H1 (cell line): ENCODE results near the gene DGKI. TPM values are rescaled to one million over a fixed set of nuclear protein-coding genes. Genes with fewer than 3 reads are reported as not detected.

Source experiments
- CTCF ChIA-PET: fragments of 300-600 bp; sonication (Branson Sonifier 250); formaldehyde crosslinking; loops from one replicate; lab custom pipeline; 2021; ENCODE audit not compliant: partially characterized antibody; lab: Charles Lee
- POLR2A ChIA-PET: fragments of 300-600 bp; sonication (Branson Sonifier 250); formaldehyde crosslinking; loops from one replicate; lab custom pipeline; 2021; ENCODE audit warnings: inconsistent platforms; ENCODE audit not compliant: partially characterized antibody; lab: Charles Lee
- DNase-seq, 2 experiments: peaks; one replicate each; pipeline versions ENCODE4 v3.0.0 to v3.0.0-alpha.2; 2010 to 2022; ENCODE audit warnings: low spot score in 2 of 2, low read depth in 1 of 2, mixed read lengths in 1 of 2
- FAIRE-seq: peaks from 2 replicates; lab custom pipeline; 2011; peaks lifted over from hg19 to GRCh38; lab: Jason Lieb, UNC
- H2AFZ ChIP-seq: 2 replicates; pipeline ENCODE4 v1.8.1; 2012; ENCODE audit warnings: low read length, inconsistent platforms
- H2AK5ac ChIP-seq: 2 replicates; pipeline ENCODE4 v1.6.1; 2013; ENCODE audit warnings: low read depth, low read length
- H2BK120ac ChIP-seq: replicated peaks from 2 replicates; pipeline ENCODE3; 2013; ENCODE audit warnings: low read depth, low read length, inconsistent platforms
- H2BK12ac ChIP-seq: 2 replicates; pipeline ENCODE4 v1.6.1; 2013; ENCODE audit warnings: low read depth, low read length
- H2BK15ac ChIP-seq: 2 replicates; pipeline ENCODE4 v1.6.1; 2013; ENCODE audit warnings: low read length
- H2BK20ac ChIP-seq: 2 replicates; pipeline ENCODE4 v1.6.1; 2013; ENCODE audit warnings: low read length
- H2BK5ac ChIP-seq: 2 replicates; pipeline ENCODE4 v1.6.1; 2013; ENCODE audit warnings: low read depth, low read length
- H3K14ac ChIP-seq: 2 replicates; pipeline ENCODE4 v1.6.1; 2013; ENCODE audit warnings: inconsistent platforms; ENCODE audit not compliant: insufficient read length
- H3K18ac ChIP-seq: 2 replicates; pipeline ENCODE4 v1.6.1; 2013; ENCODE audit warnings: low read length; ENCODE audit errors: extremely low read depth
- H3K23ac ChIP-seq: 2 replicates; pipeline ENCODE4 v1.6.1; 2013; ENCODE audit warnings: inconsistent platforms; ENCODE audit not compliant: insufficient read length
- H3K23me2 ChIP-seq: 2 replicates; pipeline ENCODE4 v1.6.1; 2013; ENCODE audit warnings: low read depth, low read length
- H3K27ac ChIP-seq: 2 replicates; pipeline ENCODE4 v1.6.1; 2011; ENCODE audit warnings: low read depth, low read length, inconsistent platforms
- H3K27me3 ChIP-seq, 4 experiments: replicated peaks in 1 of 4; 1 replicate in 1 of 4; 2 replicates in 3 of 4; pipeline versions ENCODE4 v1.6.1 to v1.8.1; 2011 to 2013; ENCODE audit warnings: low read length in 3 of 4, mild to moderate bottlenecking in 3 of 4, inconsistent platforms in 2 of 4, mixed read lengths in 2 of 4, moderate library complexity in 1 of 4; ENCODE audit not compliant: control insufficient read depth in 3 of 4, insufficient read depth in 3 of 4; ENCODE audit errors: extremely low read depth in 1 of 4
- H3K36me3 ChIP-seq, 4 experiments: 2 replicates each; pipeline versions ENCODE4 v1.6.1 to v1.8.1; 2011 to 2013; ENCODE audit warnings: mild to moderate bottlenecking in 4 of 4, low read length in 3 of 4, moderate library complexity in 2 of 4, control low read depth in 1 of 4, inconsistent platforms in 1 of 4; ENCODE audit not compliant: insufficient read depth in 4 of 4, control insufficient read depth in 2 of 4
- H3K4ac ChIP-seq: replicated peaks from 2 replicates; pipeline ENCODE3; 2013; ENCODE audit warnings: low read length, low read depth, mixed read lengths, inconsistent platforms; ENCODE audit not compliant: insufficient read length
- H3K4me1 ChIP-seq, 4 experiments: replicated peaks in 1 of 4; 1 replicate in 1 of 4; 2 replicates in 3 of 4; pipeline versions ENCODE4 v1.6.1 to v1.8.1; 2011 to 2013; ENCODE audit warnings: low read length in 3 of 4, inconsistent platforms in 2 of 4, mixed read lengths in 1 of 4; ENCODE audit not compliant: insufficient read depth in 4 of 4, control insufficient read depth in 3 of 4
- H3K4me2 ChIP-seq, 2 experiments: 2 replicates each; pipeline versions ENCODE4 v1.6.1 to v1.8.1; 2011 to 2013; ENCODE audit warnings: low read depth in 2 of 2, low read length in 2 of 2, control low read depth in 1 of 2, inconsistent platforms in 1 of 2, mild to moderate bottlenecking in 1 of 2; ENCODE audit not compliant: insufficient read depth in 1 of 2
- H3K4me3 ChIP-seq, 4 experiments: fragments of 200-600, 300-600 bp in 1 of 4; sonication (generic), shearing (Covaris generic), sonication (Bioruptor Twin) in 1 of 4; 2 replicates each; pipeline versions ENCODE4 v1.5.1 to v1.8.1; 2011 to 2016; ENCODE audit warnings: low read length in 4 of 4, low read depth in 3 of 4, control low read depth in 2 of 4, inconsistent platforms in 2 of 4, mild to moderate bottlenecking in 2 of 4, mixed read lengths in 1 of 4, moderate library complexity in 1 of 4; ENCODE audit not compliant: insufficient read depth in 2 of 4; ENCODE audit errors: extremely low read depth in 1 of 4
- H3K56ac ChIP-seq: replicated peaks from 2 replicates; pipeline ENCODE3; 2013; ENCODE audit warnings: low read depth, mild to moderate bottlenecking, mixed read lengths, low read length, inconsistent platforms; ENCODE audit not compliant: insufficient read length
- H3K79me1 ChIP-seq: 2 replicates; pipeline ENCODE4 v1.6.1; 2013; ENCODE audit warnings: low read depth, low read length, control low read depth
- H3K79me2 ChIP-seq, 2 experiments: 2 replicates each; pipeline versions ENCODE4 v1.6.1 to v1.8.1; 2012 to 2013; ENCODE audit warnings: low read length in 2 of 2, mild to moderate bottlenecking in 2 of 2, inconsistent platforms in 1 of 2; ENCODE audit not compliant: insufficient read depth in 2 of 2, control insufficient read depth in 1 of 2
- H3K9ac ChIP-seq, 4 experiments: replicated peaks in 1 of 4; 1 replicate in 1 of 4; 2 replicates in 3 of 4; pipeline versions ENCODE4 v1.6.1 to v1.8.1; 2011 to 2013; ENCODE audit warnings: low read depth in 3 of 4, low read length in 3 of 4, control low read depth in 2 of 4, mild to moderate bottlenecking in 2 of 4, moderate library complexity in 2 of 4, inconsistent platforms in 1 of 4; ENCODE audit errors: extremely low read depth in 1 of 4
- H3K9me3 ChIP-seq, 2 experiments: 2 replicates each; pipeline versions ENCODE4 v1.6.1 to v1.8.1; 2012 to 2013; ENCODE audit warnings: mild to moderate bottlenecking in 2 of 2, moderate library complexity in 2 of 2, control low read depth in 1 of 2, inconsistent platforms in 1 of 2, low read depth in 1 of 2, low read length in 1 of 2, mixed read lengths in 1 of 2; ENCODE audit not compliant: insufficient read depth in 2 of 2
- H4K20me1 ChIP-seq, 2 experiments: replicated peaks in 1 of 2; 2 replicates each; pipeline versions ENCODE3 to v1.8.1; 2011 to 2013; ENCODE audit warnings: inconsistent platforms in 2 of 2, low read length in 2 of 2, mild to moderate bottlenecking in 1 of 2; ENCODE audit not compliant: insufficient read depth in 2 of 2, control insufficient read depth in 1 of 2
- H4K5ac ChIP-seq: 2 replicates; pipeline ENCODE4 v1.6.1; 2013; ENCODE audit warnings: low read length, low read depth, mixed read lengths, inconsistent platforms; ENCODE audit not compliant: insufficient read length
- H4K8ac ChIP-seq: 2 replicates; pipeline ENCODE4 v1.8.0; 2013; ENCODE audit warnings: mild to moderate bottlenecking, moderate library complexity, low read length, inconsistent platforms; ENCODE audit not compliant: insufficient read depth; ENCODE audit errors: extremely low read depth
- H4K91ac ChIP-seq: replicated peaks from 2 replicates; pipeline ENCODE3; 2013; ENCODE audit warnings: low read length, mixed read lengths, inconsistent platforms; ENCODE audit not compliant: insufficient read length
- ATF2 ChIP-seq: IDR thresholded peaks from 2 replicates; pipeline ENCODE4 v1.6.1; 2012; ENCODE audit warnings: low read length, inconsistent platforms
- CBX8 ChIP-seq: fragments of 300-800, 300-1000 bp; sonication (generic); IDR thresholded peaks from 2 replicates; pipeline ENCODE4 v1.7.1; 2016; ENCODE audit warnings: low read depth, low read length, borderline replicate concordance
- EP300 ChIP-seq, 2 experiments: IDR thresholded peaks; 1 replicate in 1 of 2; 2 replicates in 1 of 2; pipeline ENCODE4 v1.6.1; 2011 to 2012; ENCODE audit warnings: low read depth in 2 of 2, low read length in 2 of 2, mild to moderate bottlenecking in 2 of 2, borderline replicate concordance in 1 of 2, inconsistent platforms in 1 of 2, moderate library complexity in 1 of 2
- KDM1A ChIP-seq: fragments of 200-600, 300-600 bp; sonication (generic); IDR thresholded peaks from 2 replicates; pipeline ENCODE4 v1.7.1; 2016; ENCODE audit warnings: mild to moderate bottlenecking, low read length, borderline replicate concordance
- MAFK ChIP-seq: IDR thresholded peaks from 2 replicates; pipeline ENCODE4 v1.6.1; 2012; ENCODE audit warnings: low read depth, mild to moderate bottlenecking, improper control_type of control experiment, low read length
- RFX5 ChIP-seq: IDR thresholded peaks from 2 replicates; pipeline ENCODE4 v1.6.1; 2011; ENCODE audit warnings: low read depth, low read length, improper control_type of control experiment, borderline replicate concordance
- SIN3A ChIP-seq, 2 experiments: IDR thresholded peaks in 1 of 2; conservative IDR thresholded peaks in 1 of 2; 2 replicates each; pipeline ENCODE4 v1.6.1; 2011 to 2012; ENCODE audit warnings: low read length in 2 of 2, improper control_type of control experiment in 1 of 2, low read depth in 1 of 2, mild to moderate bottlenecking in 1 of 2
- SIRT6 ChIP-seq: IDR thresholded peaks from one replicate; pipeline ENCODE4 v1.7.1; 2012; ENCODE audit warnings: low read length, inconsistent platforms
- TAF7 ChIP-seq: optimal IDR thresholded peaks from 2 replicates; pipeline ENCODE3; 2011; ENCODE audit warnings: low read depth, mild to moderate bottlenecking, inconsistent platforms, low read length, moderate library complexity, borderline replicate concordance
- WGBS, 2 experiments: shearing (Covaris generic) in 1 of 2; methylation state at CpG; one replicate each; pipeline versions ENCODE4 v1.1.6 to v1.1.7; 2013 to 2015; ENCODE audit warnings: low lambda C conversion rate in 2 of 2, mixed read lengths in 2 of 2, inconsistent platforms in 1 of 2, low coverage in 1 of 2, missing lambda C conversion rate in 1 of 2; ENCODE audit not compliant: insufficient replicate concordance in 2 of 2, insufficient coverage in 1 of 2, insufficient read length in 1 of 2; ENCODE audit errors: extremely low coverage in 1 of 2, missing lambda C conversion rate in 1 of 2; 5-methylcytosine and 5-hydroxymethylcytosine counted together
- polyA plus RNA-seq, 7 experiments: library from polyadenylated mRNA; depleted of rRNA in 3 of 7; stranded (reverse) in 5 of 7; unstranded in 2 of 7; fragments of >200 nt in 5 of 7; fragments of 200-250 nt in 2 of 7; gene quantifications; 1 replicate in 5 of 7; 2 replicates in 1 of 7; 4 replicates in 1 of 7; pipeline versions ENCODE4 v1.2.1 to v1.2.3, GENCODE V29; 2011 to 2013; ENCODE audit warnings: missing spikeins in 2 of 7, mixed read lengths in 2 of 7
- total RNA-seq: library from RNA; stranded (reverse); fragmentation: NEBNext Ultra II Directional; extraction: Animal tissue kit (Norgen Biotek cat#: 25700); gene quantifications from 2 replicates; pipeline ENCODE4 v1.2.1, GENCODE V29; 2021
- TF ChIP-seq, protein P1 (sequence below): IDR thresholded peaks from 2 replicates; pipeline ENCODE4 v1.6.1; 2011; ENCODE audit warnings: low read length, improper control_type of control experiment

DGKI gene
- total and polyA plus RNA-seq, 2 of the 8 experiments (the other 6 are each of a cell fraction or from before 2014, with no cell fraction given), result 0.20 to 0.71 TPM

- Histone ChIP-seq H3K79me1 (no peaks in the 10 kb centered on the region), H2BK120ac (no peak overlapping the region), H2BK12ac (no peak overlapping the region), H3K4me1 (no peaks in the 10 kb centered on the region), H3K27ac (no peak overlapping the region), H2AK5ac (no peak overlapping the region), H4K5ac (no peak overlapping the region), H3K4me2 (no peak overlapping the region), H4K8ac (no peak overlapping the region), H3K23ac (no peak overlapping the region), H3K9ac (no peak overlapping the region), H4K91ac (no peak overlapping the region), H3K27me3 (no peaks in the 10 kb centered on the region), H3K56ac (no peak overlapping the region), H3K4ac (no peak overlapping the region), H2AFZ (0 out of 2 replicates have a peak overlapping the region, but pooled peaks have one; percentile 6), H3K4me3 (no peak overlapping the region), H3K9me3 (no peaks in the 10 kb centered on the region; a peak in 1 of 4 replicates), H3K79me2 (no peaks in the 10 kb centered on the region), H3K18ac (no peak overlapping the region), H3K14ac (no peak overlapping the region), H2BK5ac (no peak overlapping the region), H3K36me3 (no peaks in the 10 kb centered on the region), H2BK20ac (no peak overlapping the region), H4K20me1 (no peaks in the 10 kb centered on the region), H3K23me2 (no peaks in the 10 kb centered on the region), H2BK15ac (no peak overlapping the region)
- ChIA-PET POLR2A (no interaction called here), CTCF (interaction anchor here (1.5 kb wide), 1 partner anchor 29 kb away, joined by 3 read pairs; no protein-coding TSS in a partner anchor)
- 81% methylated on average over 2 of the region's 2 CpGs; no CpG with 5 or more reads in 1 of the 2 experiments for WGBS, 2 experiments
- DNase-seq, result no peak
- no peak for FAIRE-seq
- TF ChIP-seq, protein P1, sequence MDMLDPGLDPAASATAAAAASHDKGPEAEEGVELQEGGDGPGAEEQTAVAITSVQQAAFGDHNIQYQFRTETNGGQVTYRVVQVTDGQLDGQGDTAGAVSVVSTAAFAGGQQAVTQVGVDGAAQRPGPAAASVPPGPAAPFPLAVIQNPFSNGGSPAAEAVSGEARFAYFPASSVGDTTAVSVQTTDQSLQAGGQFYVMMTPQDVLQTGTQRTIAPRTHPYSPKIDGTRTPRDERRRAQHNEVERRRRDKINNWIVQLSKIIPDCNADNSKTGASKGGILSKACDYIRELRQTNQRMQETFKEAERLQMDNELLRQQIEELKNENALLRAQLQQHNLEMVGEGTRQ, result no peak
- TF ChIP-seq RFX5, result no peak
- no peak for TF ChIP-seq MAFK
- no peak for TF ChIP-seq SIRT6
- no peak for TF ChIP-seq TAF7
- TF ChIP-seq SIN3A (conservative IDR thresholded peaks at IDR 0.05 in 1 of 2, IDR thresholded peaks at IDR 0.05 in 1 of 2; ENCODE audit: low read depth in 1 of 2, low read length in 2 of 2), result no peak
- TF ChIP-seq ATF2, result no peak
- no peak for TF ChIP-seq EP300 (IDR thresholded peaks at IDR 0.05; ENCODE audit: borderline replicate concordance in 1 of 2, low read depth in 2 of 2, low read length in 2 of 2)
- TF ChIP-seq CBX8, result no peak
- TF ChIP-seq KDM1A, result no peak
Observed at GRCh38 chr7:137373507-137373906, 473.3 kb downstream of the DGKI start.
